Keratinocyte (primary cell): ENCODE data around the gene NCBP3. TPM values are rescaled to one million over a fixed set of nuclear protein-coding genes. Genes with fewer than 3 reads are reported as not detected.

Experiments
- DNase-seq: peaks from one replicate; pipeline ENCODE4 v3.0.0-alpha.2; 2011; ENCODE audit warnings: low read depth, missing footprints, low spot score
- FAIRE-seq: peaks from 2 replicates; lab custom pipeline; 2011; peaks lifted over from hg19 to GRCh38; lab: Jason Lieb, UNC
- H2AFZ ChIP-seq: 2 replicates; pipeline ENCODE4 v1.6.0; 2012; ENCODE audit warnings: low read length, control low read depth, inconsistent platforms; ENCODE audit not compliant: control insufficient read depth
- H3K27ac ChIP-seq: 2 replicates; pipeline ENCODE4 v1.5.1; 2011; ENCODE audit warnings: low read length; ENCODE audit not compliant: control insufficient read depth, insufficient read depth
- H3K27me3 ChIP-seq: 3 replicates; pipeline ENCODE4 v1.6.0; 2011; ENCODE audit warnings: low read length; ENCODE audit not compliant: control insufficient read depth, insufficient read depth; ENCODE audit errors: extremely low read depth
- H3K36me3 ChIP-seq, 2 experiments: 2 replicates in 1 of 2; 3 replicates in 1 of 2; pipeline ENCODE4 v1.5.1; 2011; ENCODE audit warnings: low read length in 2 of 2, mild to moderate bottlenecking in 1 of 2; ENCODE audit not compliant: control insufficient read depth in 2 of 2, insufficient read depth in 2 of 2; ENCODE audit errors: extremely low read depth in 1 of 2
- H3K4me1 ChIP-seq: 3 replicates; pipeline ENCODE4 v1.5.1; 2011; ENCODE audit warnings: low read length; ENCODE audit not compliant: control insufficient read depth, insufficient read depth; ENCODE audit errors: extremely low read depth
- H3K4me2 ChIP-seq: 3 replicates; pipeline ENCODE4 v1.6.0; 2011; ENCODE audit warnings: low read depth, low read length; ENCODE audit not compliant: control insufficient read depth, insufficient read depth; ENCODE audit errors: extremely low read depth
- H3K4me3 ChIP-seq, 3 experiments: fragments of 200-600 bp in 1 of 3; sonication (generic) in 1 of 3; 2 replicates in 2 of 3; 3 replicates in 1 of 3; pipeline ENCODE4 v1.5.1; 2011 to 2016; ENCODE audit warnings: low read length in 3 of 3, mild to moderate bottlenecking in 3 of 3, control low read depth in 2 of 3, inconsistent platforms in 1 of 3, low read depth in 1 of 3, mixed read lengths in 1 of 3, mixed run types in 1 of 3, moderate library complexity in 1 of 3; ENCODE audit not compliant: control insufficient read depth in 2 of 3, insufficient read depth in 2 of 3; ENCODE audit errors: extremely low read depth in 1 of 3
- H3K79me2 ChIP-seq: 2 replicates; pipeline ENCODE4 v1.6.0; 2012; ENCODE audit warnings: low read length; ENCODE audit not compliant: control insufficient read depth, insufficient read depth
- H3K9ac ChIP-seq: 3 replicates; pipeline ENCODE4 v1.6.0; 2011; ENCODE audit warnings: low read length; ENCODE audit not compliant: control insufficient read depth, insufficient read depth; ENCODE audit errors: extremely low read depth
- H3K9me1 ChIP-seq: 3 replicates; pipeline ENCODE4 v1.6.0; 2011; ENCODE audit warnings: low read length; ENCODE audit not compliant: control insufficient read depth, insufficient read depth; ENCODE audit errors: extremely low read depth
- H3K9me3 ChIP-seq: 2 replicates; pipeline ENCODE4 v1.5.1; 2012; ENCODE audit warnings: low read depth, low read length; ENCODE audit not compliant: control insufficient read depth
- H4K20me1 ChIP-seq: 3 replicates; pipeline ENCODE4 v1.6.0; 2011; ENCODE audit warnings: low read length; ENCODE audit not compliant: control insufficient read depth, insufficient read depth; ENCODE audit errors: extremely low read depth
- EZH2 ChIP-seq: IDR thresholded peaks from one replicate; pipeline ENCODE4 v1.6.1; 2012; ENCODE audit warnings: inconsistent platforms, mild to moderate bottlenecking, low read length, moderate library complexity
- dilution Hi-C: fragments of 300-500 bp; cut with MboI; formaldehyde crosslinking; loops from one replicate; pipeline ENCODE4 v1.7.0; 2020; ENCODE audit warnings: low sequenced_read_pairs; ENCODE audit not compliant: extremely low pct_ligation_motif_present
- polyA plus RNA-seq, 5 experiments: library from polyadenylated mRNA; depleted of rRNA in 3 of 5; stranded (reverse) in 3 of 5; stranded (forward) in 1 of 5; unstranded in 1 of 5; fragments of >200 nt; gene quantifications; 1 replicate in 1 of 5; 2 replicates in 3 of 5; 3 replicates in 1 of 5; pipeline versions ENCODE4 v1.2.1 to v1.2.3, GENCODE V29; 2011 to 2012; ENCODE audit warnings: missing spikeins in 2 of 5, low read depth in 1 of 5, low replicate concordance in 1 of 5
- TF ChIP-seq, protein P1 (sequence below), 3 experiments: IDR thresholded peaks in 1 of 3; conservative IDR thresholded peaks in 1 of 3; optimal IDR thresholded peaks in 1 of 3; 2 replicates in 2 of 3; 3 replicates in 1 of 3; pipeline versions ENCODE3 to v1.5.1; 2011; ENCODE audit warnings: low read length in 3 of 3, mild to moderate bottlenecking in 3 of 3, moderate library complexity in 2 of 3, control low read depth in 1 of 3, inconsistent platforms in 1 of 3; ENCODE audit not compliant: insufficient read depth in 2 of 3; ENCODE audit errors: extremely low read depth in 1 of 3

NCBP3 gene
- polyA plus RNA-seq, 1 donor (not counting 4 experiments of a cell fraction or from before 2014, with no cell fraction given), result 22.1 TPM

DNA sequence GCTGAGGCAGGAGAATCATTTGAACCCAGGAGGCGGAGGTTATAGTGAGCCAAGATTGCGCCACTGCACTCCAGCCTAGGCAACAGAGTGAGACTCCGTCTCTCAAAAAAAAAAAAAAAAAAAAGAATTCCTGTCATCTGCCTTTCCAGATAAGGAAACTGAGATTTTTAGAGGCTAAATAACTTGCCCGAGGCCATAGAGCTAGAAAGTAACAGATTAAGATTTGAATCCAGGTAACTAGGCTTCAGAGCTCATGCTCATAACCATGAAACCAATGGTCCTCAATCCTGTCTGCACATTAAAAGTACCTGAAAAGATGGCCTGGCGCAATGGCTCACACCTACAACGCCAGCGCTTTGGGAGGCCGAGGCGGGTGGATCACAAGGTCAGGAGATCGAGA, 9.5 kb downstream of the NCBP3 start:
- Histone ChIP-seq H3K4me3 (no peak overlapping the region), H3K4me2 (no peak overlapping the region), H4K20me1 (no peaks in the 10 kb centered on the region), H3K27ac (no peak overlapping the region), H3K27me3 (no peaks in the 10 kb centered on the region), H3K79me2 (peaks cover 45% of the 10 kb centered on the region), H3K4me1 (no peaks in the 10 kb centered on the region), H3K9me1 (no peaks in the 10 kb centered on the region), H3K36me3 (peaks cover 18 to 38% of the 10 kb centered on the region in 2 experiments), H3K9me3 (no peaks in the 10 kb centered on the region), H2AFZ (no peak overlapping the region), H3K9ac (no peak overlapping the region)
- TF ChIP-seq, protein P1, sequence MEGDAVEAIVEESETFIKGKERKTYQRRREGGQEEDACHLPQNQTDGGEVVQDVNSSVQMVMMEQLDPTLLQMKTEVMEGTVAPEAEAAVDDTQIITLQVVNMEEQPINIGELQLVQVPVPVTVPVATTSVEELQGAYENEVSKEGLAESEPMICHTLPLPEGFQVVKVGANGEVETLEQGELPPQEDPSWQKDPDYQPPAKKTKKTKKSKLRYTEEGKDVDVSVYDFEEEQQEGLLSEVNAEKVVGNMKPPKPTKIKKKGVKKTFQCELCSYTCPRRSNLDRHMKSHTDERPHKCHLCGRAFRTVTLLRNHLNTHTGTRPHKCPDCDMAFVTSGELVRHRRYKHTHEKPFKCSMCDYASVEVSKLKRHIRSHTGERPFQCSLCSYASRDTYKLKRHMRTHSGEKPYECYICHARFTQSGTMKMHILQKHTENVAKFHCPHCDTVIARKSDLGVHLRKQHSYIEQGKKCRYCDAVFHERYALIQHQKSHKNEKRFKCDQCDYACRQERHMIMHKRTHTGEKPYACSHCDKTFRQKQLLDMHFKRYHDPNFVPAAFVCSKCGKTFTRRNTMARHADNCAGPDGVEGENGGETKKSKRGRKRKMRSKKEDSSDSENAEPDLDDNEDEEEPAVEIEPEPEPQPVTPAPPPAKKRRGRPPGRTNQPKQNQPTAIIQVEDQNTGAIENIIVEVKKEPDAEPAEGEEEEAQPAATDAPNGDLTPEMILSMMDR (optimal IDR thresholded peaks at IDR 0.05 in 1 of 3, IDR thresholded peaks at IDR 0.05 in 1 of 3, conservative IDR thresholded peaks at IDR 0.05 in 1 of 3; ENCODE audit: extremely low read depth in 1 of 3, insufficient read depth in 2 of 3, low read length in 3 of 3), result no peak
- TF ChIP-seq EZH2, result no peak
- dilution Hi-C loops, result no loop called here
- FAIRE-seq (no peak), DNase-seq (no peak)

DNA sequence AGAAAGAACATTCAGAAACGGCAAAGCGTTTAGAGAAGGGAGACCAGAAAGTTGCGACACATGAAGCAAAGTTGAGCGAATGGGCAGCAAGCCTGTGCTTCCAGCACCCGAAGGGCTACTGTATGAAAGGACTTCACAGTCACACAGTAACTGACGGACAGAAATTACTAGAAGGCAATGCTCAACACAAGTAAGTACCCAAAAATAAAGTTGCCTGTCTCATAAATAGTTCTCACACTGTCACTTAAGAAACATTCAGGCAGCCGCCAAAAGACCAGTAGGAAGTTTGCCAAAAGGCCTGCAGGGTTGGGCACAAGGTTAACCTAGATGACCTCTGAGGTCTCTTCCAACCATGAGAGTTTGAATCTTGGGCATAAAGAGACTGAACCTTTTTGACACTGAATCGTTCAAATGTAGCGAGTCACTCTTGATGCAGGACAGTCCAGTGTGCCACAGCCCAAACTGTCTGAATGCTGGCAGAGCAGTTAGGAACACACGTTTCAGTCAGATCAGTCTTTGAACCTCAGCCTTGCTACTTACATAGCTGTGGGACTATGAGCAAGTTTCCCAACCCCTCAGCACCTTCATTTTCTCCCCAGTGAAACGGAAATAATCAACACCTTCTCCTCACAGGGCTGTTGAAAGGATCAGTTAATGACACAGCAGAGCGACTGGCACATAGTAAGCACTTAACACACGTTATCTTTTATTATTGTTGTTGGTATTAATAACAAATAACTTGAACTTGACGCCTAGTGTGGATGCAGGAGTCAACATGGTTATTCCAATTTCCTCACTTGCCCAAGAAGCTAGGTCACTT, 10.4 kb downstream of the NCBP3 start:
- Histone ChIP-seq H3K4me2 (no peak overlapping the region), H3K9me3 (no peaks in the 10 kb centered on the region), H3K9ac (no peak overlapping the region), H3K36me3 (peaks cover 18 to 36% of the 10 kb centered on the region in 2 experiments), H3K4me1 (no peaks in the 10 kb centered on the region), H4K20me1 (no peaks in the 10 kb centered on the region), H3K9me1 (no peaks in the 10 kb centered on the region), H3K79me2 (peaks cover 39% of the 10 kb centered on the region), H2AFZ (no peak overlapping the region), H3K27me3 (no peaks in the 10 kb centered on the region), H3K27ac (no peak overlapping the region), H3K4me3 (no peak overlapping the region)
- dilution Hi-C loops, result no loop called here
- DNase-seq, result no peak
- TF ChIP-seq, protein P1 (optimal IDR thresholded peaks at IDR 0.05 in 1 of 3, IDR thresholded peaks at IDR 0.05 in 1 of 3, conservative IDR thresholded peaks at IDR 0.05 in 1 of 3; ENCODE audit: extremely low read depth in 1 of 3, insufficient read depth in 2 of 3, low read length in 3 of 3), result no peak
- no peak for TF ChIP-seq EZH2
- FAIRE-seq, result peak; percentile 32
